Measurements from ENCODE around the gene PTTG2.

Gene PTTG2

DNA sequence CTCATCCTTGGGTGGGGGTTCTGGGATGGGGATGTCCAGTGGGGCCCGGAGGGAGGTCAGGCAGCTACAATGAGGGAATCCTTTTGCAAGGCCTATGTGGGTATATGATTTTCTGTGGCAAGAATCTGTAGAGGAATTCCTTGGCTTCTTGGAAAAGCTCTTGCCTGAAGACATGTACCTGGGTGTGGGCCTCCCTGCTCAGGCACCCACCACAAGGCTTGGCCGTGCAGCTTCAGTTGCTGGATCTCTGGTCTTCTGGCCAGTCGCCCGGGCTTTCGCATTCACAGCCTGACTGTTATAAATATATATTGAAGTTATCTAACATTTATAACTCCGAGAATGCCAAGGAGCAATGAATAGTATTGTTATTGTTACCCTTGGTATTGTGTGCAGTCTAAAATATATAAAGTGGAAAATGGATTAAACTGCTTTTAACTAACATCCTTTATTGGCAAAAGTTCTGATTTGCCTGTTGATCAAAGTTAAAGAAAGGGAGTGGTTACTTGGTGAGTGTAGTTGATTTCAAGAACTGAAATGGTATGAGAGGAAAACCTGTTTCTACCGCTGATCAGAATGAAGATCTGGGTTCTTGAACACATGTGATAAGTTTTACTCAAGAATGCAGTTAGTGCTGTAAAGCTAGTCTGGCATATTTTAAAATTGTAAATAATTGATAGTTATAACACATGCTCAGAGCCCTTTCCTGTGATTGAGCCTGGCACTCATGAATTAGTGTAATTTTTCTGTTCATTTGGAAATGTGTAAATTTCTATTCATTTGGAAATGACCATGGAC, 36.0 kb downstream of the PTTG2 start:
- no peaks in the 10 kb centered on the region for H3K27me3 ChIP-seq (ENCODE audit: low read length)
- H4K20me1 ChIP-seq (ENCODE audit: low read depth, low read length) = peaks cover 4% of the 10 kb centered on the region; the same call in 1 of the 2 replicates
- no peak overlapping the region for H3K4me3 ChIP-seq (ENCODE audit: insufficient read depth, low read length, poor library complexity, severe bottlenecking)
- H3K79me2 ChIP-seq (ENCODE audit: insufficient read depth, low read length) = peaks cover 23% of the 10 kb centered on the region
- no peak for TF ChIP-seq EZH2phosphoT487 (conservative IDR thresholded peaks at IDR 0.05; ENCODE audit: low read length)
- TF ChIP-seq, protein P1, sequence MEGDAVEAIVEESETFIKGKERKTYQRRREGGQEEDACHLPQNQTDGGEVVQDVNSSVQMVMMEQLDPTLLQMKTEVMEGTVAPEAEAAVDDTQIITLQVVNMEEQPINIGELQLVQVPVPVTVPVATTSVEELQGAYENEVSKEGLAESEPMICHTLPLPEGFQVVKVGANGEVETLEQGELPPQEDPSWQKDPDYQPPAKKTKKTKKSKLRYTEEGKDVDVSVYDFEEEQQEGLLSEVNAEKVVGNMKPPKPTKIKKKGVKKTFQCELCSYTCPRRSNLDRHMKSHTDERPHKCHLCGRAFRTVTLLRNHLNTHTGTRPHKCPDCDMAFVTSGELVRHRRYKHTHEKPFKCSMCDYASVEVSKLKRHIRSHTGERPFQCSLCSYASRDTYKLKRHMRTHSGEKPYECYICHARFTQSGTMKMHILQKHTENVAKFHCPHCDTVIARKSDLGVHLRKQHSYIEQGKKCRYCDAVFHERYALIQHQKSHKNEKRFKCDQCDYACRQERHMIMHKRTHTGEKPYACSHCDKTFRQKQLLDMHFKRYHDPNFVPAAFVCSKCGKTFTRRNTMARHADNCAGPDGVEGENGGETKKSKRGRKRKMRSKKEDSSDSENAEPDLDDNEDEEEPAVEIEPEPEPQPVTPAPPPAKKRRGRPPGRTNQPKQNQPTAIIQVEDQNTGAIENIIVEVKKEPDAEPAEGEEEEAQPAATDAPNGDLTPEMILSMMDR (IDR thresholded peaks at IDR 0.05; ENCODE audit: insufficient read depth, low read length, poor library complexity, severe bottlenecking) = no peak
- no peaks in the 10 kb centered on the region for H3K9me3 ChIP-seq (ENCODE audit: insufficient read depth, low read length)
- H3K9me2 ChIP-seq (replicated peaks; ENCODE audit: insufficient read depth, low read length) = no peaks in the 10 kb centered on the region
- H3K4me2 ChIP-seq (ENCODE audit: low read depth, low read length, poor library complexity, severe bottlenecking) = no peak overlapping the region
- H3K27ac ChIP-seq (ENCODE audit: low read depth, low read length) = no peak overlapping the region
- H3F3A ChIP-seq (ENCODE audit: insufficient read depth) = no peaks in the 10 kb centered on the region
- no peak overlapping the region for H2AFZ ChIP-seq (ENCODE audit: low read depth, low read length, severe bottlenecking)
- H3K36me3 ChIP-seq (ENCODE audit: low read length) = no peaks in the 10 kb centered on the region
- H3K9ac ChIP-seq (ENCODE audit: low read length) = no peak overlapping the region

DNA sequence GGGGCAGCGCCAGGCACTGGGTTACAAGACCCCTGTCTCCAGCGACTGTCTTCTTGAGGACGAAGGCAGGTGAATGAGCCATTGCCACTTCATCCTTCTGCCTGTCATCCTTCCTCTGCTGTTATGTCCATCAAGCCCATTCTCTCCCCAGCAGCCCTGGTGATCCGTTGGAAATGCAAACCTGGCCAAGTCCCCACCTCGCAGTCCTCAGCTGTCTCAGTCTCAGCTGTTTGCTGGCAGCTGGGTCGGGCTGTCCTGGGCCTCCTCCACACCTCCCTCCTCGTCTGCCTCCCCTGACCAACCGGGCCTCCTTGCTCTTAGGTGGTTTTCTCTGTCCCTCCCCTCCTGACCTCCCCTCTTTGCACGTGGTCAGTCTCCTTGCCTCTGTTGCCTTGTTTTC, 38.0 kb downstream of the PTTG2 start:
- Histone ChIP-seq H3K9ac (ENCODE audit: low read length) (no peak overlapping the region), H3K36me3 (ENCODE audit: low read length) (no peaks in the 10 kb centered on the region), H3K9me2 (replicated peaks; ENCODE audit: insufficient read depth, low read length) (no peaks in the 10 kb centered on the region), H3K27me3 (ENCODE audit: low read length) (no peaks in the 10 kb centered on the region), H3K9me3 (ENCODE audit: insufficient read depth, low read length) (no peaks in the 10 kb centered on the region), H3F3A (ENCODE audit: insufficient read depth) (no peaks in the 10 kb centered on the region), H2AFZ (ENCODE audit: low read depth, low read length, severe bottlenecking) (no peak overlapping the region), H3K27ac (ENCODE audit: low read depth, low read length) (no peak overlapping the region), H3K4me2 (ENCODE audit: low read depth, low read length, poor library complexity, severe bottlenecking) (no peak overlapping the region), H4K20me1 (ENCODE audit: low read depth, low read length) (peaks cover 9% of the 10 kb centered on the region; the same call in 1 of the 2 replicates), H3K4me3 (ENCODE audit: insufficient read depth, low read length, poor library complexity, severe bottlenecking) (no peak overlapping the region), H3K79me2 (ENCODE audit: insufficient read depth, low read length) (peaks cover 18% of the 10 kb centered on the region)
- no peak for TF ChIP-seq EZH2phosphoT487 (conservative IDR thresholded peaks at IDR 0.05; ENCODE audit: low read length)
- TF ChIP-seq, protein P1 (IDR thresholded peaks at IDR 0.05; ENCODE audit: insufficient read depth, low read length, poor library complexity, severe bottlenecking) = no peak

DNA sequence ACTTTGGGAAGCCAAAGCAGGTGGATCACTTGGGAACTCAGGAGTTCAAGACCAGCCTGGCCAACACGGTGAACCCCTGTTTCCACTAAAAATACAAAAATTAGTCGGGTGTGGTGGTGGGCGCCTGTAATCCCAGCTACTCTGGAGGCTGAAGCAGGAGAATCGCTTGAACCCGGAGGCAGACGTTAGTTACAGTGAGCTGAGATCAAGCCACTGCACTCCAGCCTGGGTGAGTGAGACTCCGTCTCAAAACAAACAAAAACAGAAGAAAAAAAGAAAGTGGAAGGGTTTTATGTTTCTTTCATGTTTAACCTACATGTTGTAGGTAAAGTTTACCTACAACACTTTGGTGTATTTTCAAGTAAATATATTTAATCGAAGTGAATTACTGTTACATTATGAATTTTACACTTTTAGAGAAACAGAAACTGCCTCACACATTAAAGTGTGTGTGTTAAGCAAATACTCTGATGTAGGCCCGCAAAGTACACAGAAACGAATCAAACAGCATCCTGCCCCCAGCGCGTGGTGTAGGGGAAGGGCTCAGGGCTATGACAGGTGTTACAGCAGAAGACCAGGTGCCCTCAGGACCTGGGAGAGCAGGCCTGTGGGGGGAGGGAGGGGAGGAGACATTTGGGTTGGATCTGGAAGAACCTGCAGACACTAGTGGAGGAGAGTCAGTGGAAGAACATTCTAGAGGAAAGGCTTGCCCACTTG, 39.0 kb downstream of the PTTG2 start:
- Histone ChIP-seq H3K79me2 (ENCODE audit: insufficient read depth, low read length) (peaks cover 23% of the 10 kb centered on the region), H3K4me3 (ENCODE audit: insufficient read depth, low read length, poor library complexity, severe bottlenecking) (no peak overlapping the region), H3K27me3 (ENCODE audit: low read length) (no peaks in the 10 kb centered on the region), H3K9ac (ENCODE audit: low read length) (no peak overlapping the region), H3K4me2 (ENCODE audit: low read depth, low read length, poor library complexity, severe bottlenecking) (no peak overlapping the region), H3K9me3 (ENCODE audit: insufficient read depth, low read length) (no peaks in the 10 kb centered on the region), H3K27ac (ENCODE audit: low read depth, low read length) (no peak overlapping the region), H2AFZ (ENCODE audit: low read depth, low read length, severe bottlenecking) (no peak overlapping the region), H3K36me3 (ENCODE audit: low read length) (no peaks in the 10 kb centered on the region), H3K9me2 (replicated peaks; ENCODE audit: insufficient read depth, low read length) (no peaks in the 10 kb centered on the region), H4K20me1 (ENCODE audit: low read depth, low read length) (peaks cover 9% of the 10 kb centered on the region; the same call in 1 of the 2 replicates), H3F3A (ENCODE audit: insufficient read depth) (no peaks in the 10 kb centered on the region)
- TF ChIP-seq, protein P1 (IDR thresholded peaks at IDR 0.05; ENCODE audit: insufficient read depth, low read length, poor library complexity, severe bottlenecking) = no peak
- no peak for TF ChIP-seq EZH2phosphoT487 (conservative IDR thresholded peaks at IDR 0.05; ENCODE audit: low read length)
